GM23338 (cell line): ENCODE results near the gene ZNF496.

ENCODE experiments used
- CREB1 ChIP-seq: fragments of 250-450 bp; sonication (Bioruptor Pico); IDR thresholded peaks from 2 replicates; pipeline ENCODE4 v1.5.0; 2020; ENCODE audit warnings: low read depth, mild to moderate bottlenecking, moderate library complexity
- CTCF ChIP-seq, 2 experiments: fragments of 200-600 bp in 1 of 2; sonication (generic) in 1 of 2; conservative IDR thresholded peaks; 2 replicates each; pipeline versions ENCODE4 v1.5.1 to v1.6.1; 2016 to 2017; ENCODE audit warnings: antibody characterized with exemption in 2 of 2, low read depth in 2 of 2, mild to moderate bottlenecking in 2 of 2, moderate library complexity in 1 of 2
- ETS1 ChIP-seq: IDR thresholded peaks from 2 replicates; pipeline ENCODE4 v1.6.1; 2016; ENCODE audit warnings: antibody characterized with exemption
- EZH2 ChIP-seq: fragments of 200-600 bp; sonication (generic); IDR thresholded peaks from one replicate; pipeline ENCODE4 v1.8.0; 2017; ENCODE audit warnings: antibody characterized with exemption, mild to moderate bottlenecking, low read depth; ENCODE audit not compliant: unreplicated experiment
- EZH2phosphoT487 ChIP-seq: fragments of 200-600 bp; sonication (generic); IDR thresholded peaks from one replicate; pipeline ENCODE4 v1.8.1; 2018; ENCODE audit warnings: antibody characterized with exemption; ENCODE audit not compliant: unreplicated experiment
- JUNB ChIP-seq: IDR thresholded peaks from one replicate; pipeline ENCODE4 v1.6.1; 2016; ENCODE audit warnings: antibody characterized with exemption; ENCODE audit not compliant: unreplicated experiment
- POLR2AphosphoS5 ChIP-seq: IDR thresholded peaks from 2 replicates; pipeline ENCODE4 v1.6.1; 2016; ENCODE audit warnings: antibody characterized with exemption, low read depth
- REST ChIP-seq: IDR thresholded peaks from one replicate; pipeline ENCODE4 v1.6.1; 2018; ENCODE audit warnings: antibody characterized with exemption; ENCODE audit not compliant: unreplicated experiment
- ZNF114 ChIP-seq: fragments of 250-450 bp; sonication (Bioruptor Pico); IDR thresholded peaks from 2 replicates; pipeline ENCODE4 v1.5.0; 2020; ENCODE audit warnings: mild to moderate bottlenecking, moderate library complexity

GRCh38 chr1:247330548-247331171, 1.0 kb downstream of the ZNF496 start:
- TF ChIP-seq CTCF (conservative IDR thresholded peaks at IDR 0.05; ENCODE audit: low read depth in 2 of 2): no peak
- TF ChIP-seq REST: no peak
- no peak for TF ChIP-seq EZH2
- TF ChIP-seq POLR2AphosphoS5: 0 out of 2 replicates have a peak, but pooled peaks have one; percentile 24
- no peak for TF ChIP-seq JUNB
- TF ChIP-seq CREB1 (CRISPR knock-in tag): no peak
- no peak for TF ChIP-seq EZH2phosphoT487
- TF ChIP-seq ETS1: no peak
- TF ChIP-seq ZNF114 (CRISPR knock-in tag): no peak
